HG02885 (cell line): ENCODE data around the gene IGDCC3.
"Not testable (repeated sequence)": the region's sequence is repeated elsewhere in the genome, so short reads cannot be mapped to it uniquely, and the experiment has no call there.

Source experiments
- ATAC-seq: cut with Tn5 transposase; IDR thresholded peaks from one replicate; pipeline ENCODE4 v1.9.1; 2021; ENCODE audit warnings: mild to moderate bottlenecking; ENCODE audit not compliant: unreplicated experiment, poor library complexity

Gene IGDCC3

DNA sequence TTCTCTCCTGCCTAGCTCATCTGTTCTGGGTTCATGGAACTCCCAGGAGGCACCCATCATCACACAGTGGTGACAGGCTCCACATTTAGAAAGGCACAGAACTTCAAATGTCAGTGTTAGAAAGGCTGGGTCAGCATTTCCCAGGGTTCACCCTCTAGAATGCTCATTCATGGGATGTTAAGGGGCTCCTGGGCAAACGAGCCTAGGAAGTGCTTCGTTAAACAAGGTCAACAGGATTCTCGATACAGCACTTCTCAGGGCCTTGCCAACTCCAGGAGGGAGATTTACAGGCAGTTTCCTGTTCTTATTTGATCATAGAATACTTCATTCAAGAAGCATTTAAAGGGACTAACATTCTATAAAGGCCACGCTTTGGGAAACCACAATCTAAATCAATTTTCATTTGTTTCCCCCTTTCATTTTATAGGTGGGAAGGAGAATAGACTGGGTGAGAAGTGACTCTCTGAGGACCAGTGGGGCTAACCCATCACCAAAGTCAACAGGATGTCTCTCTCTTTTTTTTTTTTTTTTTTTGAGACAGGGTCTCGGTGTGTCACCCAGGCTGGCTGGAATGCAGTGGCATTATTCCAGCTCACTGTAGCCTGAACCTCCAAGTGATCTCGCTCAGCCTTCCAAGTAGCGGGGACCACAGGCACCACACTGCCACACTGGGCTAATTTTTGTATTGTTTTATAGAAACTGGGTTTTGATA, 30.7 kb upstream of the IGDCC3 start:
- no peak for ATAC-seq

DNA sequence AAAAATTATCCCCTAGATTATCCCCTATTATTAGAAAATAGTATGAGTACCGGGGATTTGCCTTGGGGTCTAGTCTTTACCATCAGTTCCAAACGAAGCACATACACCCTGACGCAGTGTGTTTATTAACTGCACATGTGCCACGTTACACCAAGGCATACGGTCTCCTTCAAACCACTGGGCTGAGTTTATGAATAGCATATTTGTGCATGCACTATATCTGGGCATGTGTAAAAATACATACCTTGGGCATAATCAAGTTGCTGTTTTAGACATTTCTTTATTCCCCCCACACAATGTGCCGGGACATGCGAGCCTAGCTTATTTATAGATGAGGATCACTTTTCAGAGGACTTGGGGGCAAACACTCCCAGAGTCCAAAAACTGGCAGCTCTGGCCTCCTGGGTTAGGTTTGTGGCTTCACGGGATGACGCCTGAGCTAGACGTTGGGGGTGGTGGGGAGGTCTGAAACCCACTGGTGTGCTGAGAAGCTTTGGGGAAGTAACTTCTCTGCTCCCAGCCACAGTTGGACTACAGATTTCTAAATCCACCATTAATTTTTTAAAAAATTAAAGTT, 28.7 kb upstream of the IGDCC3 start:
- no peak for ATAC-seq

DNA sequence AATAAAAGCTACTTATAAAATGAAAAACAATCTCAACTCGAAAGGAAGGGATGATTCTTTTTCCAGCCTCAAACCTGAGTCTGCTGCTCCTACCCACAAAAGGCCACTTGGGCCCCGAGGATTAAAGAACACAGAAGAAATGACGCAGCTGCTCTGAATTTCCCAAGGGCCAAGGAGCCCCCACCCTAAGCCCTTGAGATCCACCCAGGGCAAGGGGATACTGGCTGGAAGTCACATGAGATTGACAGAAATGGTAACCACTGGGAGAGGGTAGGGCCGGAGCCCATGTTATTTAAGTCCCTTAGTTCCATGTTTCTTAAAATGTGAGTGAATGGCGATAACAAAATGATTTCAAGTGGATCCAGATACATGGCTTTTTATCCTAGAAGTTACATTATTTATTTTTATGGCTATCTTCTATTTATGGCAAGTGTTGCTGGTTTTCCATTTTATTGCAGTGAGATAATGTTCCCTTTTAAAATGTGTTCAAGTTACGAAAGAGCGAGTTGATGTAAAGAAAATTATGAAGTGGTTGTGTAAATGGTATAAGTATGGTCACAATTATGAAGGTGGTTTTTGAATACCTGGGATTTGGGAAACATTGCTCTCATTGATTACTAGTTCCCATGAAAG, 28.1 kb upstream of the IGDCC3 start:
- ATAC-seq = no peak

DNA sequence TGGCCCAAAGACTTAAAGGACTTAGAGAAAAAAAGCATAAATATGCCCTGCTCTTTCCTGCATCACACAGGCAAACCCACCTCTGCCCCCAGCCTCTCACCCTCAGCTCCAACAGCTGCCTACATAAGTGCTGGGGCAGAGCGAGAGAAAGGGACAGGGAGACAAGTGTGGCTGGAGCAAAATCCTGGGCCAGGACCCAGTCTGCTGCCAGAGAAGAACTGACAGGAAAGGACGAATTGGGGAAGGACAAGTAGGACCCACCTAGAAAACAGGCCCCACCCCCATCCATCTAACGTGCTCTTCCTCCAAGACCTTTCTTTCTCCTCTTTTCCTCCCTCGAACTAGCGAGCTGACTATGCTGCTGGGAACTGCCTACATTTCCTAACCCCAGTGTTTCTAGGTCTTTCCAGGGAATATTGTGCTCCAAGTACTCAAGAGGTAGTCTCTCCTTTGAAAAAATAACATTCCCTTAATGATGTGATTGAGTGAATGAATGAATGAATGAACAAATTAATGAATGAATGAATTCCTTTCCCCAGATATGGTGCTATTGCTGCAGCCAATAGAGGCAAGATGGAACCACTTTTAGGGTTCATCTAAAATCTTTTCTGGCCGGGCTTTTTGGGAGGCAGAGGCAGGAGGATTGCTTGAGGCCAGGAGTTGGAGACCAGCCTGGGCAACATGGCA, 26.5 kb upstream of the IGDCC3 start:
- ATAC-seq = no peak

DNA sequence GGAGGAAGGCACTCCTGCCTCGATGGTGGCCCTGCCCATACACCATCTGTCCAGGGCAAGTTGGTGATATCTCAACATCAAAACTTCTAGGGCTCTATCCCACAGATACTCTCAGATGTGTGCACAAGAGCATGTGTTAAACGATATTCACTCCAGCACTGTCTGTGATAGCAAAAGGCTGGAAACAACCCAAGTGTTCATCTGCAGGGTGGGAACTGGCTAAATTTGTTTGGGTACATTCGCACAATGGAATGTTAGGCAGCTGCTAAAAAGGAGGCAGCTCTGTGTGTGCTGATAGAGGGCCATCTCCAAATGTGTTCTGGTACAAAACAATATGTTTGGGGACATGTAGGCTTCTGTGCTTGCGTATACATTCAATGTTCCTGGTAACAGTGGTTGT, 25.2 kb upstream of the IGDCC3 start:
- no peak for ATAC-seq

DNA sequence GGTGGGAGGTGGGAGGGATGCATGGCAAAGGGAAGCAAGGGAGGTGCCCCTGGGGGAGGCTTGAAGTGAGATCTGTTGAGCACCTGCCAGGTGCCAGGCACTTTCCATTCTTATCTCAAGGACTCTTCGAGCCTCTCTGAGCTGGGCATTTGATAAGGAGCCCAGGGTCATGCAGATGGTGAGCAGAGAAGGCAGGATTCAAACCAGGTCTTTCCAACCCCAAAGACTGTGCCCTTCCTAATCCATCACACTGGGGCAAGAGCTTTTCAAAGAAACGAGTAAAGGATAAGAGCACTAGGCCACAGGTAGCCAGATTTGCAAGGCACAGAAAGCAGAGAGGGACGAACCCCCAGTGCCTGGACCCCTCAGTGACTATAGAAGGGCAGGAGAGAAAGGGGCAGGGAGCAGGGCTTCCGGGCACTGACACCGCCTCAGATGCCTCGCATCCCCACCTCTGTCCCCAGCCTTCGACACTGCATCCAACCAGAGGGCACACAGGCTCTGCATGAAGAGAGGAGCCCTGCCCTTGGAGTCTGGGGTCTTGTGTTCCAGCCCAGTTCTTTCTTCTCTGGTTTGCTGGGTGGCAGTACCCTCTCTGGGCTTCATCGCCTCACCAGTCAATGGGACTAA, 23.9 kb upstream of the IGDCC3 start:
- ATAC-seq = no peak

DNA sequence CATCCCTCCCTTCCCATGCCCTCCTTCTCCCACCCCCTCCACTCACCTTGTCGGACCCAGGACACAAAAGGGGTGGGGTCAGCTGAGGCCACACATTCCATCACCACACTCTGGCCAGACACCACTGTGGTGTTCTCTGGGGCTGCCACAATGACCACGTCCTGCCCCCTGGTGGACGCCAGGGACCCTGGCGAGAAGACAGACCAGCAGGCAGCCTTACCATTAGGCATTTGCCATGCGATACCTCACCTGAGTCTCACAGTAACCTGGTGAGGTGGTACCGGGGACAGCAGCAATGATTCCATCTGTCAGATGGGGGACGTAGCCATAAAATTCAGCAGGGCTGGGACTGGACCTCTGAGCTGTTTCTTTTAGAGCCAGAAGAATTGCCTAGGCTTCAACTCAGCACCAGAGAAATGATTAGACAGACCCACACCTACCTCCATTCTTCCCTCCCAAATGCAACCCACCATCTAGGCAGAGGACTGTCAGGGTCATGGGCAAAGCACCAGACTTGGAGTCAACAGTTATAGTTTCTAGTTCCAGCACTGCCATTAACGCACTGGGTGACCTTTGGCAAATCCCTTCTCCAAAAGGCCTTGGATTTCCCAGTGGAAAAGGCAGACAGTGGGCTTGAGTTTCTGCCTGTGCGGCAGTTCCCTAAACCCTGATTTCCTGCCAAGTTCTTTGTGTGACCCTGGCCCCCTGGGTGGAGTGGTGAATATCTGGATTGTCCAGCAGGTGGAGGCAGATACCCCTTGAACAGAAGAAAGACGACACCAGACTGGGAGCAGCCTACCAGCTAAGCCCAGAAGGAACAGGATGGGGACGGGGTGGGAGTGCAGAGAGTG, 23.2 kb upstream of the IGDCC3 start:
- ATAC-seq = no peak

DNA sequence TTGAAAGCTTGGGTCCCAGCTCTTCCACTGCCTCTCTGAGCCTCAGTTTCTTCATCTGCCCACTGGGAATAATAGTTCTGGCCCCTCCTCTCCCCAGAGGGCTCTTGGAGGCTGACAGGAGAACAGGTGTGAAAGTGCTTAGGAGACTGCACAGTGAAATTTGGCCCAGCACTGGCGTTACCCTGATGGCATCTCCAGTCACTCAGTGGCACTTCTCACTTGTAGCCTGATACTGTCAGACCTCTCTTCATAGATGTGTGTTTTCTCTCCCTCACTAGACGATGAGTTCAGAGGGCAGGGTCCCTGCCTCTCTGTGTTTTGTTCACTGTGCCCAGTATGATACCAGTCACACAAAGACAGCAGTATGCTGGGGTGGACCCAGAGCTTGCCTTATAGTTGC, 22.2 kb upstream of the IGDCC3 start:
- no peak for ATAC-seq

DNA sequence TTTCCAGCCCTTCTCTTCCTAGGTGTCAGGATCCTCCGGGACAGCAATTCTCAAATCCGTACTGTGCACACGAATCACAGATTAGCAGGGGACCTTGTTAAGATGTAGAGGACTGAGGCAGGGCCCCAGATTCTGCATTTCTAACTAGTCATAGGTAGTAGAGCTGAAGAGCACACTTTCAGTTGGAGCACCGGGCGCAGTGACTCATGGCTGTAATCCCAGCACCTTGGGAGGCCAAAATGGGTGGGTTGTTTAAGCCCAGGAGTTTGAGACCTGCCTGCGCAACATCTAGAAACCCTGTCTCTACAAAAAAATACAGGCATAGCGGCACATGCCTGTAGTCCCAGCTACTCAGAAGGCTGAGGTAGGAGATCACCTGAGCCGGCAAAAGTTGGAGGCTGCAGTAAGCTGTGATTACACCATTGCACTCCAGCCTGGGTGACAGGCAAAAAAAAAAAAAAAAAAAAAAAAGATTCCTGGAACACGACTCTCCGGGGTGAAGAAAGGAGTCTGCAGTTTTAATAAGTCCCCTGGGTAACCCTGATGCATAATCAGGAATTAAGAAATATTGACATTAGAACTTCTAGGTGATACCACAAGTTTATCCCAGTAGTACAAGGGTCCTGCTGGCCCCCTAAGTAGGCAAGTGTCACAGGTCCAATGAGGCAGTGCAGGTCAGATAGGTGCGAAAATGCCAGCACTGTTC, 21.4 kb upstream of the IGDCC3 start:
- no peak for ATAC-seq

DNA sequence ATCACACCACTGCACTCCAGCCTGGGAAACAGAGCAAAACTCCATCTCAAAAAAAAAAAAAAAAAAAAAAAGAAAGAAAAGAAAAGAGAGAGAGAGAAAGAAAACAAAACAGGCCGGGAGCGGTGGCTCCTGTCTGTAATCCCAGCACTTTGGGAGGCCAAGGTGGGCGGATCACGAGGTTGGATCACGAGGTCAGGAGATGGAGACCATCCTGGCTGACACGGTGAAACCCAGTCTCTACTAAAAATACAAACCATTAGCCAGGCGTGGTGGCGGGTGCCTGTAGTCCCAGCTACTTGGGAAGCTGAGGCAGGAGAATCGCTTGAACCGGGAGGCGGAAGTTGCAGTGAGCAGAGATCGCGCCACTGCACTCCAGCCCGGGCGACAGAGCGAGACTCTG, 20.7 kb upstream of the IGDCC3 start:
- not testable (repeated sequence) for ATAC-seq

DNA sequence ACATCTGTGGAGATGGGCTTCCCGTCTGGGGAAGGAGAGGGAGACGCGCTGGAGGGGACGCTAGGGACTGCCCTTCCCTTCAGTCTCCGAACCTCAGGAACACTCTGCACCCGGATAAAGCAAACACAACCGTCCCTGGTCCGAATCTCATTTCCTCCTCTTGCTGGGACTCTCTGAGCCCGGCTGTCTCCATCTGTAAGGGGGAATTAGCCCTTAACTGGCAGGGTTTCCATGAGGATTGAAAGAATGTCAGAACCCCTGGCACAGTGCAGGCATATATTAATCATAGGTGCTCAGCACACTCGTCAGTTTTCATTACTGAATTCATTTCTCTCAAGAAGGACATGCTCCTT, 19.1 kb upstream of the IGDCC3 start:
- ATAC-seq = no peak

DNA sequence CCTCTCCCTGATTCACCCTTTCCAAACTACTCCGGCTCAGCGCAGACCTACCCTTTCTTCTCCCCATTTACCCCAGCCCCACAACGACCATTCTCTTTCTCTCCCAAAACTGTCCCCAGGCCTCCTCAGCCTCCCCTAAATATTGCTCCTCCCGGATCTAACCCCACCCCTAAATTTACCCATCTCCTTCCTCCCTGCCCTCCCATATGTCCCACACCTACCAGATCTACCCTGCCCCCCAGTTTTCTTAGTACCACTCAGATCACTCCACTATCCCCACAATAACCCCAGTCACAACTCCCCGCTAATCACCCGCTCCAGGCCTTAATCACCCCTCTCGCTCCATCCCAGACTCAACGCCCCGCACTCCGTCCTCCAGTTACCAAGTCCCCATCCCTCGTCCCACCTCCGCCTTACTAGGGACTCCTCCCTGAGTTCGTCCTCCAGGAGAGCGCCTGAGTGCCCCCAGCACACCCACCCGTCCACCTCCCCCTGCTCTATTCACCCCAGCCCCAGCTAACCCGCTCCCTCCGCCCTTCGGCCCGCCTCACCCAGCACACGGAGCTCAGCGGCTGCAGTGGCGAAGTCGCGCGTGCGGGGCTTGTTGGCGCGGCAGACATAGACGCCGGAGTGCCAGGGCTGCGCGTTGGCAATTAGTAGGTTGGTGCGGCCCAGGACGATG, 18.6 kb upstream of the IGDCC3 start:
- no peak for ATAC-seq

DNA sequence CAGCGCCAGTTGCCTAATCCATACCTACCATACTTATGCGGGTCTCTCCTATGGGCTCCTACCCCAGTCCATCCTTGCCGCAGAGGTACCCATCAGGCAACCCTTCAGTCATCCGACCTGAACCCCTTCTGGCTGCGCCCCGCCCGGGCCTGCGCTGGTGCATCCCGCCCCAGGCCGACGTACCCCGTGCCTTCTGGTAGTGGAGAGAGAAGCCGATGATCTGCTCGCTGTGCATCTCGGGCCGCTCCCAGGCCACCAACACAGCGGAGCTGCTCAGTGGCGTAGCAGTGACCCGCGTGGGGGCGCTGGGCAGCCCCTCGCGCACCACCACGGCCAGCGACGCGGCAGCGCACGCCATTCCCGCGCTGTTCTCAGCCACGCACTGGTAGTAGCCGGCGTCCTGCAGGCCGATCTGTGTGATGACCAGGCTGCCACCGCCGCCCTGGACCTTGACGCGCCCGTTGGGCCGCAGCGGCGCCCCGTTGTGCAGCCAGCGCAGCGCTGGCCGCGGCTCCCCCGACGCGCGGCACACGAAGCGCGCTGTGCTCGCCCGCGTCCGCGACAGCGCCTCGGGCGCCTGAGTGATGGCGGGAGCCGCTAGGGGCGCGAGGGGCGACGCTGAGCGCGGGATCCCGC, 17.9 kb upstream of the IGDCC3 start:
- ATAC-seq = no peak

DNA sequence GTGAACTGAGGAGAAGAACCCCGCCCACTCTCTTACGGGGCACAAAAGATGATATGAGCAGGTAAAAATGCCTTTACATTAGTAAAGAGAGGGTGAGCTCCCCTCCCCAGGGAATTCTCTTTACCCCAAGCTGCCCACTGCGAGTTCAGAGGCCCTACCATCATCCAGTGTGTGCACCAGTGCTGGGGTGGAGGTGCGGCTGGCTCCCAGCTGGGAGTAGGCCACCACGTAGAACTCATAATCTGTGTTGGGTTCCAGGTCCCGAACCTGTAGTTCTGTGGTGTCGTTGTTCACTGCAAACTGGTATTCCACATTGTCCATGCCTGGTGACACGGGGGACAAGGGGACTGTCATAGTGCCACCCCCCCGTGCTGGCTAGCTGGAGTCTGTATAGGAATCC, 17.1 kb upstream of the IGDCC3 start:
- ATAC-seq = no peak

DNA sequence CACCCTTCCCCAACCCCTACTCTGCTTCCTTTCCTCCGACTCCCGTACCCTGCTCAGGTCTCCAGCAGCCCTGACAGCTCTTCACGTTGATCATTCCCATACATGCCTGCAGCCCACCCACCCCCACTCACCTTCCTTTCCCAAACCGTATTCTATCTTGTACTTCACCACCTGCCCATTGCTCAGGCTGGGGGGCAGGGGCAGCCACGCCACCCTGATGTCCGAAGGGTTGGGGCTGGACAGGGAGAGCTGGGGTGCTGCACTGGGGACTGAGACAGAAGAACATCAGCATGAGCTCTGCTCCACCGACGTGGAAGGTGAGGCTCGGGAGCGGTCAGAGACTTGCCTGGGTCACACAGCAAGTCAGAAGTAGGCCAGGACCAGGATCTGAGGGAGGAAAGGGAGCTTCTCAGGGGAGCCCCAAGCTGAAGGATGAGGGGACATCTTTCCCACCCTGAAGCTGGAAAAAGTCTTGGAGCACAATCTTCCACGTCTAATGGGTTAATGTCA, 16.5 kb upstream of the IGDCC3 start:
- ATAC-seq = no peak

DNA sequence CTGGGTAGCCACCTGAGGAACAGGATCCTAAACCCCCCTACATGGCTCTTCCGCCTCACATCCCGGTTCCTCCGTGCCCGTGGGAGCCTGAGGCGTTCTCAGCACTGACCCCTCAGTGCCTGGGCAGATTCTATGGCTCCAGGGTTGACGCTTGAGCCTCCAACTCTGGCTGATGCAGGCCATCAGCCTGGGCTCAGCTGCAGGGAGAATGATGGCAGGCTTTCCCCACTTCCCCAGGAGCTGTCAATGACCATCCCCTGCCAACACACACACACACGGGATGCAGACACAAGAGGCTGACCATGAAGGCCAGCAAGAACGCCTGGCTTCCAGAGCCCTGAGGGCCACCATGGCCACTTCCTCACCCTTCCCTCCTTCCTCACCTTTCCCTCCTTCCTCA, 15.8 kb upstream of the IGDCC3 start:
- no peak for ATAC-seq

DNA sequence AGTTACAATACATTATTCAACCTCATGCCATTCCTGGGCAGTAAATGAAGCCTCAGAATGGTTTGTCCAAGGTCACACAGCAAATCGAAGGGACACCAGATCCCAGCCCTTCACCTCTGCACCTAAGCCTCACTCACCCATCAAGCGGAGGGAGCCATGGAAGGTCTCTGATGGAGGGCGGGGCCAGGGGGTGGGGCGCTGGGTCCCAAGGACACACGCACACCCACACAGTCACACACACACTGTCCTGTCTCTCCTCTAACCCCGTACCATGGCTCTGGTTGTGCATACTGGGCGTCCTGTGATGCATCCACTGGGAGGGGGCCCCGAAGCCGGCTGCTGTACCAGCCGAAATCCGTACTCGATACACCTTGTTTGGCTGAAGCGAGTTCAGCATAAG, 15.3 kb upstream of the IGDCC3 start:
- ATAC-seq = no peak

DNA sequence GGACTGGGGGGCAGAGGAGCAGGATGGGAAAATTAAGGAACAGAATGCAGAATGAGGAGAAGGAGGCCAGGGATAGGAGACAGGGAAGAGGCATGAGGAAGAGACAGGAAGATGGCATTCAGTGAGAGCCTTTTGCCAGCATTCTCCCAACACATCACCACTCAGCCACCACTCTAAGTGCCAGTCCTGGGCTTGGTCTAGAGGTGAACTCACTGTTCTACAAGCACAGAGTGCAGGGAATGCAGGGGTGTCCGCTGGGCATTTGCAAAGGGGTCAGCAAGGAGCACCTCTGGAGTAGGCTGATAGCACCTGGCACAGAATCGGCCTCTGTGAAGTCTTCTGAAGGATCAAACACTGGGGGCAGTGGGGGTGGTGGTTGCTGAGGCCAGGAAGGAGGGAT, 14.6 kb upstream of the IGDCC3 start:
- no peak for ATAC-seq
